HUES48 (cell line): Measurements from ENCODE around the gene ERVFRD-1.
"Not testable (repeated sequence)": the region's sequence is repeated elsewhere in the genome, so short reads cannot be mapped to it uniquely, and the experiment has no call there.

Source experiments
- H3K27ac ChIP-seq: one replicate; pipeline ENCODE4 v1.7.0; 2013; ENCODE audit warnings: low read depth, low read length, inconsistent platforms
- H3K27me3 ChIP-seq: 2 replicates; pipeline ENCODE4 v1.6.1; 2013; ENCODE audit warnings: mild to moderate bottlenecking, low read length; ENCODE audit not compliant: control insufficient read depth, insufficient read depth
- H3K36me3 ChIP-seq: 2 replicates; pipeline ENCODE4 v1.6.1; 2013; ENCODE audit warnings: low read length; ENCODE audit not compliant: control insufficient read depth, insufficient read depth
- H3K4me1 ChIP-seq: 2 replicates; pipeline ENCODE4 v1.6.1; 2013; ENCODE audit warnings: mild to moderate bottlenecking, low read length; ENCODE audit not compliant: control insufficient read depth, insufficient read depth
- H3K4me3 ChIP-seq: 2 replicates; pipeline ENCODE4 v1.5.1; 2013; ENCODE audit warnings: mild to moderate bottlenecking, low read depth, low read length
- H3K9ac ChIP-seq: 2 replicates; pipeline ENCODE4 v1.6.1; 2013; ENCODE audit warnings: mild to moderate bottlenecking, low read depth, low read length, moderate library complexity
- H3K9me3 ChIP-seq: 2 replicates; pipeline ENCODE4 v1.6.1; 2013; ENCODE audit warnings: low read length; ENCODE audit not compliant: control insufficient read depth, insufficient read depth

The ERVFRD-1 gene

GRCh38 chr6:11091141-11091540 is 20.4 kb downstream of the ERVFRD-1 start:
- not testable (repeated sequence) for H3K4me3 ChIP-seq, H3K27me3 ChIP-seq, H3K9me3 ChIP-seq, H3K9ac ChIP-seq, H3K36me3 ChIP-seq, H3K27ac ChIP-seq
- H3K4me1 ChIP-seq = peaks cover 17% of the 10 kb centered on the region

- Histone ChIP-seq H3K4me3 (no peak overlapping the region), H3K36me3 (no peaks in the 10 kb centered on the region), H3K27ac (no peak overlapping the region), H3K4me1 (peaks cover 6% of the 10 kb centered on the region), H3K9me3 (no peaks in the 10 kb centered on the region), H3K9ac (no peak overlapping the region), H3K27me3 (no peaks in the 10 kb centered on the region)
Observed at GRCh38 chr6:11089695-11090094, 21.8 kb downstream of the ERVFRD-1 start.

- H3K4me3 ChIP-seq, H3K27ac ChIP-seq, H3K36me3 ChIP-seq, H3K9ac ChIP-seq, H3K27me3 ChIP-seq, H3K4me1 ChIP-seq, H3K9me3 ChIP-seq: not testable (repeated sequence)
Observed at GRCh38 chr6:11087141-11087812, 24.2 kb downstream of the ERVFRD-1 start.

- no peak overlapping the region for H3K4me3 ChIP-seq
- no peaks in the 10 kb centered on the region for H3K27me3 ChIP-seq
- H3K9ac ChIP-seq = no peak overlapping the region
- no peaks in the 10 kb centered on the region for H3K4me1 ChIP-seq
- no peaks in the 10 kb centered on the region for H3K36me3 ChIP-seq
- H3K9me3 ChIP-seq = no peaks in the 10 kb centered on the region
- no peak overlapping the region for H3K27ac ChIP-seq
Observed at GRCh38 chr6:11085758-11086435, 25.6 kb downstream of the ERVFRD-1 start.

- H3K9ac ChIP-seq = no peak overlapping the region
- H3K4me3 ChIP-seq = no peak overlapping the region
- H3K36me3 ChIP-seq = no peaks in the 10 kb centered on the region
- no peak overlapping the region for H3K27ac ChIP-seq
- no peaks in the 10 kb centered on the region for H3K27me3 ChIP-seq
- no peaks in the 10 kb centered on the region for H3K4me1 ChIP-seq
- H3K9me3 ChIP-seq = no peaks in the 10 kb centered on the region
Observed at GRCh38 chr6:11083956-11084355, 27.6 kb downstream of the ERVFRD-1 start.

GRCh38 chr6:11083491-11083890 is 28.0 kb downstream of the ERVFRD-1 start:
- no peak overlapping the region for H3K27ac ChIP-seq
- no peaks in the 10 kb centered on the region for H3K27me3 ChIP-seq
- H3K9ac ChIP-seq = no peak overlapping the region
- H3K36me3 ChIP-seq = no peaks in the 10 kb centered on the region
- no peaks in the 10 kb centered on the region for H3K9me3 ChIP-seq
- H3K4me3 ChIP-seq = no peak overlapping the region
- H3K4me1 ChIP-seq = no peaks in the 10 kb centered on the region

- Histone ChIP-seq H3K4me3 (no peak overlapping the region), H3K36me3 (no peaks in the 10 kb centered on the region), H3K27me3 (no peaks in the 10 kb centered on the region), H3K9ac (no peak overlapping the region), H3K9me3 (no peaks in the 10 kb centered on the region), H3K4me1 (peaks cover 15% of the 10 kb centered on the region), H3K27ac (no peak overlapping the region)
Observed at GRCh38 chr6:11080296-11080695, 31.2 kb downstream of the ERVFRD-1 start.

GRCh38 chr6:11078266-11078665 is 33.3 kb downstream of the ERVFRD-1 start:
- Histone ChIP-seq H3K4me3 (no peak overlapping the region), H3K4me1 (peaks cover 17% of the 10 kb centered on the region), H3K27me3 (no peaks in the 10 kb centered on the region), H3K27ac (no peak overlapping the region), H3K9ac (no peak overlapping the region), H3K9me3 (no peaks in the 10 kb centered on the region), H3K36me3 (no peaks in the 10 kb centered on the region)

GRCh38 chr6:11076540-11076939 is 35.0 kb downstream of the ERVFRD-1 start:
- Histone ChIP-seq H3K27ac (no peak overlapping the region), H3K4me3 (no peak overlapping the region), H3K27me3 (no peaks in the 10 kb centered on the region), H3K9me3 (no peaks in the 10 kb centered on the region), H3K4me1 (peaks cover 17% of the 10 kb centered on the region), H3K9ac (no peak overlapping the region), H3K36me3 (no peaks in the 10 kb centered on the region)

GRCh38 chr6:11072101-11072500 is 39.4 kb downstream of the ERVFRD-1 start:
- no peak overlapping the region for H3K27ac ChIP-seq
- H3K9ac ChIP-seq = no peak overlapping the region
- no peaks in the 10 kb centered on the region for H3K27me3 ChIP-seq
- H3K36me3 ChIP-seq = no peaks in the 10 kb centered on the region
- no peaks in the 10 kb centered on the region for H3K9me3 ChIP-seq
- no peak overlapping the region for H3K4me3 ChIP-seq
- H3K4me1 ChIP-seq = peaks cover 16% of the 10 kb centered on the region

GRCh38 chr6:11069760-11070159 is 41.8 kb downstream of the ERVFRD-1 start:
- no peaks in the 10 kb centered on the region for H3K4me1 ChIP-seq
- no peak overlapping the region for H3K27ac ChIP-seq
- no peaks in the 10 kb centered on the region for H3K36me3 ChIP-seq
- no peak overlapping the region for H3K9ac ChIP-seq
- no peaks in the 10 kb centered on the region for H3K27me3 ChIP-seq
- H3K9me3 ChIP-seq = no peaks in the 10 kb centered on the region
- no peak overlapping the region for H3K4me3 ChIP-seq
